GM19467 (cell line): ENCODE data around the gene IFTAP.
"Not testable (repeated sequence)": the region's sequence is repeated elsewhere in the genome, so short reads cannot be mapped to it uniquely, and the experiment has no call there.

ENCODE experiments used
- ATAC-seq: cut with Tn5 transposase; IDR thresholded peaks from one replicate; pipeline ENCODE4 v1.9.1; 2021; ENCODE audit warnings: mild to moderate bottlenecking, moderate library complexity; ENCODE audit not compliant: unreplicated experiment

IFTAP gene

GRCh38 chr11:36594316-36594989 is at the start of gene IFTAP:
IFTAP (plus strand) TSS chr11:36594502; CDS start chr11:36610104, 15,602 bp downstream.
- ATAC-seq = no peak

DNA sequence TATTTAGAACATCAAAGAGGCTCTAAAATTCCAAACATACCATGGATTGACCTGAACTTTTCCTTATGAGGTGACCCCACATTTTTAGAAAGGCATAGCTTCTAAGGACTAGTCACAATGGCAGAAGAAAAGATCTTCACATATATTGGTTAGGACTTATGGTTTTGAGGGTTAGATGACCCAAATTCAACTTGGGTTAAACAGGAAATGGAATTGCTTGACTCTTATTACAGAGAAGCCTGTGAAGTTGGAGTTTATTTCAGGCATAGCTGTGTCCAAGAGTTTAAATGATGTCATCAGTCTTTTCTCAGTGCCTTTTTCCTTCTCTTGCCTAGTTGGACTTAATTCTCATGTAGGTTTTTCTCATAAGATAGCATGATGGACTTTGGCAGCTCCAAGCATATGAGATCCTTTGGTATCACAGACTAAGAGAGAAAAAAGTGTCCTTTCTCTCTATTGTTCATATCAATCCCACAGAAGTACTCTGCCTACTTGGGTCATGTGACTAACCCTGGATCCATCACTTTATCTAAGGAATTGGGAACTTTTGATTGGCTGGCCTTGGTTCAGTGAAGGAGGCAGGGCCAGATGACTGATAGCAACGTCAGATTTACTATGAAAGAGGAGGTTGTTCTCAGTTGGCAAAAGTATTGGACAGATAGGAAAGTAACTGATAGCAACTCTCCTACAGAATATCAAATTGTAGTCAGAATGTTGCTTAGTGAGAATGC is 43.8 kb upstream of the IFTAP start:
- ATAC-seq = no peak

DNA sequence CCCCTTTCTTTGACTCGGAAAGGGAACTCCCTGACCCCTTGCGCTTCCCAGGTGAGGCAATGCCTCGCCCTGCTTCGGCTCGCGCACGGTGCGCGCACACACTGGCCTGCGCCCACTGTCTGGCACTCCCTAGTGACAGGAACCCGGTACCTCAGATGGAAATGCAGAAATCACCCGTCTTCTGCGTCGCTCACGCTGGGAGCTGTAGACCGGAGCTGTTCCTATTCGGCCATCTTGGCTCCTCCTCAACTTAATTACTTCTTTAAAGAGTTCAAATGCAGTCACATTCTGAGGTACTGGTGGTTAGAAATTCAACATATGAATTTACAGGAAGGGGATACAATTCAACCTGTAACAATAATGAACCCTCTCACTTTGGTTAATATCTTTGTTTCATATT is 36.9 kb upstream of the IFTAP start:
- ATAC-seq = not testable (repeated sequence)

DNA sequence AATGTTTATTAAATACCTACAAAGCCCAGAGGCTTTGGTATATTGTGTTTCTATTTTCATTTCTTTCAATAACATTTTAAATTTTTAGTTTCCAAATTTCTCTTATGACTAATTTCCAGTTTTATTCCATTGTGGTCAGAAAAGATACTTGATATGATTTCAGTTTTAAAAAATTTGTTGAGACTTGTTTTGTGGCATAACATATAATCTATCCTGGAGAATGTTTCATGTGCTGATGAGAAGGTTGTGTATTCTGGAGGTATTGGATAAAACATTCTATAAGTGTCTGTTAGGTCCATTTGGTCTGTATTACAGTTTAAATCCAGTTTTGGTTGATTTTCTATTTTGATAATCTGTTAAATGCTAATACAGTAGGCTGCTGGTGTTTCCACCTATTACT is 36.3 kb upstream of the IFTAP start:
- ATAC-seq = no peak

- peak; percentile 85 for ATAC-seq
Measured at GRCh38 chr11:36558571-36559413, 35.5 kb upstream of the IFTAP start.

- ATAC-seq = no peak
Measured at GRCh38 chr11:36564376-36565030, 29.8 kb upstream of the IFTAP start.

DNA sequence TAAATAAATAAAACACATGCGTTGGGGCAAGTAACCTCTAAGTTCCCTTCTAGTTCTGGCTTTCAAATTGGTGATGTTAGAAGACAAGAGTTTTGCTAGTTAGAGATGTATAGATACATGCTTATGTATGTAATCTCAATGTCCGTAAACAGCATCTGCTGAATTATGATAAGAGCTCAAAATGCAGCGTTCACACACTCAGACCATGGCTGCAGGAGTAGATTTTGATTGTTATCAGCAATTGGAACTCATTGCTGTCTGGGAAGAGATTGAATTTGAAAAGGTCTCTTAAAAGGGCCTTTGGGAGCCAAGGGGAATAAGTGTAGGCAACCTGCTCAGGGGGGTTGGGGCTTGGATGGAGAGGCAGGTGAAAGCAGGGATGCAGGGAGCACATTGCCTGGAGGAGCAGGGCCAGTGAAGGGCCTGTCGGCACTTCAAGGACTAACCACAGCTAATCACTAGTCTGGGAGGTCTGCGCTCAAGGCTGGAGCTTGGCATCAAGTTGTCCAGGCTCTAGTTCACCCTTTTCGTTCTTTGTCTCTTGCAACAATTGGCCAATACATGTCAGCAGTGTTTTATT is 29.2 kb upstream of the IFTAP start:
- ATAC-seq = no peak

- ATAC-seq = no peak
Measured at GRCh38 chr11:36566407-36567053, 27.8 kb upstream of the IFTAP start.

DNA sequence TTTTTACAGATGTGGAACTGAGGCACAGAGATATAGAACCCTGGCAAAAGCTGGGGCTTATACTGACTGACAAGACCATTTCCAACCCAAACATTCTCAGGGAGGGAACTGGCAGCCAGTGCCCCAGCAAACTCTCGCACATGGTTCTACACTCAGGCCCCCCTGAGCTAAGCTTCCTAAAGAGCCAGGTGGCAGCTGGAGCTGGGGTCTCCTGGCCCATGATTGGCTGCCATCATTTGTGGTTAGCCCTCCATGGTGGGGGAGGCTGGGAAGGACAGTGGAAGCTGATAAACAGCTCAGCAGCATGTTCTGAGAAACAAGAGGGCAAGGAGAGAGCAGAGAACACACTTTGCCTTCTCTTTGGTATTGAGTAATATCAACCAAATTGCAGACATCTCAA is 26.6 kb upstream of the IFTAP start, which contains the start of gene RAG1:
Gene RAG1, plus strand, starts transcription at position 314 of the 400 bp plus-strand sequence. CDS start 5,298 bp downstream, outside the sequence.
- no peak for ATAC-seq

- ATAC-seq = no peak
Measured at GRCh38 chr11:36569095-36569494, 25.2 kb upstream of the IFTAP start.

- ATAC-seq = no peak
Measured at GRCh38 chr11:36574486-36574885, 19.8 kb upstream of the IFTAP start.

DNA sequence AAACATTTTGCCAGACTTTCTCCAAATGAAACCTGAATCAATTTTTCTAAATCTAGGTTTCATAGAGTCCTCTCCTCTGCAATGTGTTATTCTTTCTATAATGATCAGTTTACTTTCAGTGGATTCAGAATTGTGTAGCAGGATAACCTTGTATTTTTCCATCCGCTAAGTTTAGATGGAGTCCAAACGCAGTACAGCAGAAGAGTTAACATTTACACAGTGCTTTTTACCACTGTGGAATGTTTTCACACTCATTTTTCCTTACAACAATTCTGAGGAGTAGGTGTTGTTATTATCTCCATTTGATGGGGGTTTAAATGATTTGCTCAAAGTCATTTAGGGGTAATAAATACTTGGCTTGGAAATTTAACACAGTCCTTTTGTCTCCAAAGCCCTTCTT is 16.9 kb upstream of the IFTAP start:
- no peak for ATAC-seq

- no peak for ATAC-seq
Measured at GRCh38 chr11:36577859-36578258, 16.4 kb upstream of the IFTAP start.

DNA sequence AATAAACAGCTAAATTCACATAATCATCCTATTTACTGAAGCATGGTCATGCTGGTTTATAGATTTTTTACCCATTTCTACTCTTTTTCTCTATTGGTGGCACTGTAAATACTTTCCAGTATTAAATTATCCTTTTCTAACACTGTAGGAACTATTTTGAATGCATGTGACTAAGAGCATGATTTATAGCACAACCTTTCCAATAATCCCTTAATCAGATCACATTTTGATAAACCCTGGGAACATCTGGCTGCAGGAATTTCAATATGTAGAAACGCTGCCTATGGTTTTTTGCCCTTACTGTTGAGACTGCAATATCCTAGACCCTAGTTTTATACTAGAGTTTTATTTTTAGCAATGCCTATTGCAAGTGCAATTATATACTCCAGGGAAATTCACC is 15.8 kb upstream of the IFTAP start:
- ATAC-seq = no peak

GRCh38 chr11:36581536-36581935 is 12.8 kb upstream of the IFTAP start:
- no peak for ATAC-seq

- no peak for ATAC-seq
Measured at GRCh38 chr11:36583667-36584066, 10.6 kb upstream of the IFTAP start.

DNA sequence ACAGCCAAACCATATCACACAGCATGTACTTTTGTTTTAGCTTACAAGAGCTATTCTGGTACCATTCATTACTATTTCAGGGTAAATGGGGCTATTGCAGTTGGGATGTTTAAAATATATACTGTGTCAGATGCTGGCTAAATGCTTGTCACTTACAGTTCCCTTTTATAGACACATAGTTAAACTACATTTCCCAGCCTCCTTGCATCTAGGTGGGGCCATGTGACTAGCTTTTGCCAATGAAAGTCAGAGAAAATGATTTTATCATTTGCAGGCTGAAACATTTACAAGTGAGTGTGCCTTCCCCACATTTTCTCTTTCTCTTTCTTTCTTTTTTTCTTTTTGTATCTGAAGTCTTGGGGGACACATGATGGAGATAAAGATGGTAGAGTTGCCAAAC is 7.8 kb upstream of the IFTAP start:
- ATAC-seq = no peak

DNA sequence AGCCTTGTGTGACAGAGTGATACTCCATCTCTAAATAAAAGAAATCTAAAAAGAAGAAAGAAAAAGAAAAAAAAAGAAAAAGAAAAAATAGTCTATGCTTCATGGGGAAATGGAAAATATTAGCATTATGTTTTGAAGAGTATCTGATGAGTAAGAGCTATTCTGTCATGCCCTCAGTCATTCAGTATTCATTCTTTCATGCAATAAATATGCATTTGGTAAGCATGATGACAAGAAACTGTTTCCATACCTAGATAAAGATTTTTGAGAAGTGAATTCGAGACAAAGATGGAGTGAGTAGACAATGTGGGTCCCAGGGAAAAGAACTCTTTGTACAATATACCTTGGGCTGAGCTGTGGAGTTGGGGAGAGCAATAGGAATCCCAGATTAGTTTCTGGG is 6.2 kb upstream of the IFTAP start:
- ATAC-seq = no peak

- ATAC-seq = no peak
Measured at GRCh38 chr11:36590513-36590912, 3.8 kb upstream of the IFTAP start.

DNA sequence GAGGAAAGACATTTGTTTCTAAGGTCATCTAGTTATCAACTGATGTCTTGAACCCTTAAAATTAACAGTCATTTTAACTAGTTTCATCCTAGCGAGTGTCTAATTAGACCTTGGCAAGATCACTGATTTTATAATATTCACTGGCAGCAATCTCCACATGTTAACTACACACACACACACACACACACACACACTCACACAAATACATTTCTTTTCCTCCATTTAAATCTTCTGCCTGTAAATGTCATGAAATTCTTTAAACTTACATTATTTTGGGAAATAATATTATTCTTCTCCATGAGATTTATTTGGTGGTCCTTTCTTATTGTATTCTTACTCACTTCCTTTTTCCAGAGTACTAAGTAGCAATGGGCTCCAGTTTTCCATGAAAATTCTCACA is 2.9 kb upstream of the IFTAP start:
- ATAC-seq = no peak
